HepG2 (cell line): ENCODE measurements around the gene PTGER3. TPM values are rescaled to one million over a fixed set of nuclear protein-coding genes. Genes with fewer than 3 reads are reported as not detected.
"Not testable (repeated sequence)": the region's sequence is repeated elsewhere in the genome, so short reads cannot be mapped to it uniquely, and the experiment has no call there.

Experiments
- ATAC-seq: fragments of 200-7000 bp; cut with Tn5 transposase; 3 replicates; pipeline ENCODE4 v1.9.1; 2020; ENCODE audit warnings: mild to moderate bottlenecking, moderate library complexity
- BruUV-seq: library from RNA; stranded (reverse); fragments of 400-500 nt; replicated peaks from 2 replicates; lab custom pipeline; 2021; lab: Mats Ljungman, UMichigan
- CTCF ChIA-PET: fragments of 300-600 bp; formaldehyde crosslinking; extraction: SDS; loops from one replicate; lab custom pipeline; 2021; ENCODE audit warnings: low total read pairs, inconsistent platforms, low intra/inter-chr PET ratio; lab: Yijun Ruan, JAX
- POLR2A ChIA-PET: fragments of 350-600 bp; sonication (Branson Sonifier 250); formaldehyde crosslinking; loops from one replicate; lab custom pipeline; 2020; ENCODE audit warnings: antibody characterized with exemption, inconsistent platforms; lab: Yijun Ruan, JAX
- DNase-seq: peaks from one replicate; pipeline ENCODE4 v3.0.0-alpha.2; 2015; ENCODE audit warnings: low spot score
- FAIRE-seq: peaks from 3 replicates; lab custom pipeline; 2011; peaks lifted over from hg19 to GRCh38; lab: Jason Lieb, UNC
- H2AFZ ChIP-seq: one replicate; pipeline ENCODE4 v1.6.1; 2011; ENCODE audit warnings: low read length, inconsistent platforms
- H3K27ac ChIP-seq: fragments of 300-600 bp; 3 replicates; pipeline ENCODE4 v1.8.0; 2011; ENCODE audit warnings: mixed run types, mild to moderate bottlenecking, mixed read lengths, low read length, inconsistent platforms; ENCODE audit not compliant: insufficient read depth; ENCODE audit errors: extremely low read length
- H3K27me3 ChIP-seq, 2 experiments: fragments of 200-600 bp in 1 of 2; 2 replicates in 1 of 2; 3 replicates in 1 of 2; pipeline versions ENCODE4 v1.6.0 to v1.8.0; 2011; ENCODE audit warnings: low read length in 2 of 2, mild to moderate bottlenecking in 2 of 2, moderate library complexity in 2 of 2, inconsistent platforms in 1 of 2; ENCODE audit not compliant: insufficient read depth in 2 of 2, control insufficient read depth in 1 of 2
- H3K36me3 ChIP-seq, 2 experiments: fragments of 200-600 bp in 1 of 2; replicated peaks in 1 of 2; 2 replicates in 1 of 2; 3 replicates in 1 of 2; pipeline versions ENCODE4 v1.5.1 to v1.8.0; 2011; ENCODE audit warnings: low read length in 2 of 2, inconsistent platforms in 1 of 2; ENCODE audit not compliant: insufficient read depth in 2 of 2, control insufficient read depth in 1 of 2
- H3K4me1 ChIP-seq: 2 replicates; pipeline ENCODE4 v1.5.1; 2012; ENCODE audit warnings: low read length, inconsistent platforms; ENCODE audit not compliant: insufficient read depth
- H3K4me2 ChIP-seq: 2 replicates; pipeline ENCODE4 v1.6.0; 2011; ENCODE audit warnings: low read depth, low read length, inconsistent platforms
- H3K4me3 ChIP-seq, 3 experiments: fragments of 200-600 bp in 1 of 3; sonication (generic), shearing (Covaris generic) in 1 of 3; replicated peaks in 1 of 3; 2 replicates each; pipeline ENCODE4 v1.5.1; 2011 to 2016; ENCODE audit warnings: low read length in 3 of 3, inconsistent platforms in 2 of 3, low read depth in 2 of 3, mild to moderate bottlenecking in 2 of 3, control low read depth in 1 of 3, mixed read lengths in 1 of 3; ENCODE audit not compliant: insufficient read depth in 1 of 3
- H3K79me2 ChIP-seq: one replicate; pipeline ENCODE4 v1.6.1; 2011; ENCODE audit warnings: low read length, inconsistent platforms; ENCODE audit not compliant: insufficient read depth
- H3K9ac ChIP-seq: 2 replicates; pipeline ENCODE4 v1.6.0; 2011; ENCODE audit warnings: mild to moderate bottlenecking, low read depth, low read length, inconsistent platforms; ENCODE audit not compliant: insufficient read depth
- H3K9me3 ChIP-seq: 2 replicates; pipeline ENCODE4 v1.5.1; 2012; ENCODE audit warnings: mild to moderate bottlenecking, low read length
- H4K20me1 ChIP-seq: 2 replicates; pipeline ENCODE4 v1.6.0; 2011; ENCODE audit warnings: inconsistent platforms, mild to moderate bottlenecking, low read length, moderate library complexity; ENCODE audit not compliant: insufficient read depth
- HMGXB3 ChIP-seq: sonication (generic); formaldehyde crosslinking; IDR thresholded peaks from 2 replicates; pipeline ENCODE4 v1.4.0; 2020; ENCODE audit warnings: missing genetic modification reagents, borderline replicate concordance
- NFYC ChIP-seq: IDR thresholded peaks from 2 replicates; pipeline ENCODE4 v1.6.1; 2016; ENCODE audit warnings: missing genetic modification reagents, missing compliant biosample characterization
- ZNF598 ChIP-seq: sonication (generic); formaldehyde crosslinking; IDR thresholded peaks from 2 replicates; pipeline ENCODE4 v1.5.1; 2020; ENCODE audit warnings: mild to moderate bottlenecking, missing genetic modification reagents, borderline replicate concordance
- WGBS: methylation state at CpG from one replicate; pipeline ENCODE4 v1.1.6; 2017; ENCODE audit warnings: low lambda C conversion rate; 5-methylcytosine and 5-hydroxymethylcytosine counted together
- in situ Hi-C: cut with HindIII; loops from 2 replicates; pipeline ENCODE4 v1.10.0; 2017; ENCODE audit warnings: low pct_unique_long_range_greater_than_20kb; ENCODE audit not compliant: extremely low pct_ligation_motif_present
- intact Hi-C: fragments of 100-400 bp; cut with micrococcal nuclease; formaldehyde crosslinking; loops from one replicate; pipeline ENCODE4 v1.10.0; 2022; ENCODE audit not compliant: unreplicated experiment
- polyA plus RNA-seq, 8 experiments: library from polyadenylated mRNA; depleted of rRNA in 3 of 8; stranded (reverse) in 7 of 8; unstranded in 1 of 8; fragments of >200 nt; fragmentation: Illumina TruSeq in 4 of 8; extraction: Trizol in 4 of 8; gene quantifications; 2 replicates each; pipeline versions ENCODE4 v1.2.1 to v1.2.3, GENCODE V29; 2011 to 2016; ENCODE audit warnings: low read depth in 4 of 8, missing spikeins in 1 of 8, mixed read lengths in 1 of 8; ENCODE audit not compliant: insufficient read depth in 1 of 8
- total RNA-seq, 5 experiments: library from RNA; depleted of rRNA; stranded (reverse); fragments of >200 nt; fragmentation: Illumina TruSeq; extraction: Trizol; gene quantifications; 2 replicates each; pipeline ENCODE4 v1.2.3, GENCODE V29; 2016; ENCODE audit warnings: low read depth in 1 of 5

Gene PTGER3
- total and polyA plus RNA-seq, 2 of the 13 experiments (the other 11 are each of a cell fraction or from before 2014, with no cell fraction given), result 0.01 TPM; not detected in 1

GRCh38 chr1:70985776-70986225, 61.8 kb downstream of the PTGER3 start:
- H3K9ac ChIP-seq, POLR2A ChIA-PET, H2AFZ ChIP-seq, H3K4me3 ChIP-seq, H3K27ac ChIP-seq, FAIRE-seq, in situ Hi-C loops, H3K4me1 ChIP-seq, CTCF ChIA-PET, DNase-seq, H3K9me3 ChIP-seq, H3K79me2 ChIP-seq, ATAC-seq, H3K27me3 ChIP-seq, intact Hi-C loops, BruUV-seq, H3K4me2 ChIP-seq, H4K20me1 ChIP-seq, H3K36me3 ChIP-seq: not testable (repeated sequence)
- 24% methylated on average over 5 of the region's 5 CpGs for WGBS

GRCh38 chr1:70985278-70985677, 62.3 kb downstream of the PTGER3 start:
- H3K27me3 ChIP-seq, H3K9me3 ChIP-seq, H3K27ac ChIP-seq, H3K79me2 ChIP-seq, BruUV-seq, H2AFZ ChIP-seq, H4K20me1 ChIP-seq, H3K4me1 ChIP-seq, H3K4me3 ChIP-seq, CTCF ChIA-PET, POLR2A ChIA-PET, ATAC-seq, DNase-seq, in situ Hi-C loops, H3K4me2 ChIP-seq, intact Hi-C loops, FAIRE-seq, H3K9ac ChIP-seq, H3K36me3 ChIP-seq: not testable (repeated sequence)
- WGBS, result 0% methylated on average over 1 of the region's 2 CpGs

GRCh38 chr1:70980361-70980760, 67.3 kb downstream of the PTGER3 start:
- Histone ChIP-seq H3K9ac (no peak overlapping the region), H3K4me2 (no peak overlapping the region), H3K4me1 (no peaks in the 10 kb centered on the region), H2AFZ (no peak overlapping the region), H3K36me3 (no peaks in the 10 kb centered on the region), H3K79me2 (no peaks in the 10 kb centered on the region), H4K20me1 (no peaks in the 10 kb centered on the region), H3K4me3 (no peak overlapping the region), H3K27me3 (no peaks in the 10 kb centered on the region), H3K27ac (no peak overlapping the region), H3K9me3 (no peaks in the 10 kb centered on the region)
- FAIRE-seq (no peak), ATAC-seq (no peak), DNase-seq (no peak)
- intact Hi-C loops, result no loop called here
- 0% methylated on average over 1 of the region's 1 CpG for WGBS
- no TSS peak for BruUV-seq
- ChIA-PET CTCF (no interaction called here), POLR2A (no interaction called here)
- in situ Hi-C loops, result no loop called here
- TF ChIP-seq NFYC (CRISPR knock-in tag) (no peak), ZNF598 (CRISPR knock-in tag) (no peak), HMGXB3 (CRISPR knock-in tag) (no peak)
